Sigmoid colon (tissue), 7 donors: ENCODE results near the gene KLF1. TPM values are rescaled to one million over a fixed set of nuclear protein-coding genes. Genes with fewer than 3 reads are reported as not detected.
A peak's percentile ranks its signal among the peaks of the same experiment; 100 is the strongest.
"Not testable (repeated sequence)": the region's sequence is repeated elsewhere in the genome, so short reads cannot be mapped to it uniquely, and the experiment has no call there.

Experiments
- DNase-seq: peaks from one replicate; pipeline ENCODE4 v3.0.0-alpha.2; 2019
- H3K27ac ChIP-seq, 4 donors: fragments of 200-600 bp; sonication (generic); one replicate each; pipeline ENCODE4 v1.5.1; 2016 to 2019; ENCODE audit warnings: mild to moderate bottlenecking in 1 of 4
- H3K27me3 ChIP-seq, 3 donors: fragments of 200-600 bp; sonication (generic); one replicate each; pipeline ENCODE4 v1.5.1; 2019; ENCODE audit warnings: mild to moderate bottlenecking in 1 of 3
- H3K36me3 ChIP-seq, 4 donors: fragments of 200-600 bp; sonication (generic); one replicate each; pipeline ENCODE4 v1.5.1; 2016 to 2019
- H3K4me1 ChIP-seq, 4 donors: fragments of 200-600 bp; sonication (generic); one replicate each; pipeline ENCODE4 v1.5.1; 2017 to 2019
- H3K4me3 ChIP-seq, 4 donors: fragments of 200-600 bp; sonication (generic); one replicate each; pipeline ENCODE4 v1.5.1; 2017 to 2019; ENCODE audit warnings: mild to moderate bottlenecking in 2 of 4, moderate library complexity in 1 of 4
- H3K9me3 ChIP-seq, 4 donors: fragments of 200-600 bp in 3 of 4; sonication (generic) in 3 of 4; one replicate each; pipeline versions ENCODE4 v1.5.1 to v1.6.1; 2013 to 2019
- CTCF ChIP-seq, 4 experiments: fragments of 450-650 bp in 3 of 4; fragments of 200-600 bp in 1 of 4; IDR thresholded peaks; one replicate each; pipeline ENCODE4 v1.5.1; 2016 to 2019; ENCODE audit warnings: antibody characterized with exemption in 4 of 4, mild to moderate bottlenecking in 3 of 4, moderate library complexity in 2 of 4
- EP300 ChIP-seq, 4 donors: sonication (generic); formaldehyde crosslinking; IDR thresholded peaks; one replicate each; pipeline ENCODE4 v1.6.1; 2017; ENCODE audit warnings: antibody characterized with exemption in 4 of 4
- POLR2A ChIP-seq, 2 donors: fragments of 450-650 bp; IDR thresholded peaks; one replicate each; pipeline ENCODE4 v1.6.1; 2016; ENCODE audit warnings: antibody characterized with exemption in 2 of 2, mild to moderate bottlenecking in 2 of 2, moderate library complexity in 2 of 2
- POLR2AphosphoS5 ChIP-seq, 4 donors: sonication (generic); formaldehyde crosslinking; IDR thresholded peaks; one replicate each; pipeline ENCODE4 v1.6.1; 2017; ENCODE audit warnings: antibody characterized with exemption in 4 of 4
- WGBS, 2 donors: extraction: QIAGEN DNeasy Blood & Tissue Kit; methylation state at CpG; one replicate each; pipeline ENCODE4 v1.1.7; 2013; 5-methylcytosine and 5-hydroxymethylcytosine counted together
- intact Hi-C: fragments of 100-400 bp; cut with DNase I; formaldehyde crosslinking; loops from one replicate; pipeline ENCODE4 v1.15.1; 2023
- polyA plus RNA-seq, 3 donors: library from polyadenylated mRNA; stranded (reverse); fragments of 200-250 nt; gene quantifications; one replicate each; pipeline ENCODE4 v1.2.3, GENCODE V29; 2013
- total RNA-seq, 4 donors: library from RNA; depleted of rRNA; stranded (reverse); fragments of >200 nt; gene quantifications; one replicate each; pipeline ENCODE4 v1.1.0, GENCODE V29; 2016
- donor health status: healthy with polysubstance abuse.
- donor health status: Bipolar disorder and iron deficiency.
- donor health status: healthy.

The KLF1 gene
- total and polyA plus RNA-seq, 7 donors: 0.10 TPM; not detected in 6

GRCh38 chr19:12921047-12921446 lies 34.0 kb upstream of the KLF1 start:
- Histone ChIP-seq H3K4me1 (peaks cover 0 to 4% (median 3%) of the 10 kb centered on the region in 4 donors), H3K27ac (no peak overlapping the region), H3K36me3 (peaks cover 14 to 39% (median 35%) of the 10 kb centered on the region in 4 donors)

DNA sequence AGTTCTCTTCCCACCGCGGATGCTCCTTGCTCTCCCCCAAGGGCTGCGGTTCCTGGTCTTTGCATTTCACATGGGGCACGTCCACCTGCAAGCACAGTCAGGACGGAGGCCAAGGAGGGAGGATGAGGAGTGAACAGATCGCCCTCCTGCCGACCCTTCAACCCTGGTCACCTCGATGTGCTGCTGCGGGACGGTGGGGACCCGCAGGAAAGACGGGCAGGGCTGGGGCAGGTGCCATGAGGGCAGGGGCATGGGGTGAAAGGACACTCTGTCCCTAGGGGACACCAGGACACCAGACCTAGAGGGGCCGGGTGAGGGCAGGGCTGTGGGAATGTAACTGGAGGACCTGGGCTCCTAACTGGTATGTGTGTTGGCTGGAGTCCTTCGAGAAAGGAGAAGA lies 31.3 kb upstream of the KLF1 start:
- Histone ChIP-seq H3K4me1 (peaks cover 4 to 16% (median 15%) of the 10 kb centered on the region in 4 donors), H3K27me3 (no peaks in the 10 kb centered on the region), H3K4me3 (no peak overlapping the region), H3K36me3 (peaks cover 0 to 11% (median 10%) of the 10 kb centered on the region in 4 donors), H3K27ac (no peak overlapping the region), H3K9me3 (no peaks in the 10 kb centered on the region)
- 95 to 96% methylated on average over 14 of the region's 14 CpGs for WGBS, 2 donors
- intact Hi-C loops: no loop called here
- TF ChIP-seq POLR2AphosphoS5 (IDR thresholded peaks at IDR 0.05): no peak
- no peak for TF ChIP-seq POLR2A (IDR thresholded peaks at IDR 0.05)
- no peak for TF ChIP-seq EP300 (IDR thresholded peaks at IDR 0.05)
- no peak for TF ChIP-seq CTCF (IDR thresholded peaks at IDR 0.05)
- no peak for DNase-seq

More at GRCh38 chr19:12921047-12921446, 34.0 kb upstream of the KLF1 start:
- no peak for TF ChIP-seq CTCF (IDR thresholded peaks at IDR 0.05)
- TF ChIP-seq POLR2AphosphoS5 (IDR thresholded peaks at IDR 0.05): no peak
- no peak for TF ChIP-seq POLR2A (IDR thresholded peaks at IDR 0.05)
- TF ChIP-seq EP300 (IDR thresholded peaks at IDR 0.05): no peak
- H3K9me3 ChIP-seq: no peaks in the 10 kb centered on the region
- no peaks in the 10 kb centered on the region for H3K27me3 ChIP-seq
- no peak overlapping the region for H3K4me3 ChIP-seq
- intact Hi-C loops: no loop called here
- no peak for DNase-seq
- 12 to 58% methylated on average over 3 of the region's 3 CpGs for WGBS, 2 donors

DNA sequence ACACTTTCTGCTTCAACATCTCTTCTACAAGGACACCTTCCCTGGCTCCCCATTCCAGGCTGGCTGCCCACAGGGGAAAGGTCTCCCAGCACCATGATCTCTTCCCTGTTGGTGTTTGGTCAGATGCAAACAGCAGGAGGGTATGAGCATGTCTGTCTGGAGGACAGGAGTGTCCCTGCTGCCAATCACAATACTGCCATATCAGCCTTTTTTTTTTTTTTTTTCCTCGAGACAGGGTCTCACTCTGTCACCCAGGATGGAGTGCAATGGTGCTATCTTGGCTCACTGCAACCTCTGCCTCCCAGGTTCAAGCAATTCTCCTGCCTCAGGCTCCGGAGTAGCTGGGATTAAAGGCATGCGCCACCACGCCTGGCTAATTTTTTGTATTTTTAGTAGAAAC lies 28.9 kb upstream of the KLF1 start:
- H3K9me3 ChIP-seq, H3K36me3 ChIP-seq, H3K27ac ChIP-seq, H3K4me3 ChIP-seq, H3K27me3 ChIP-seq, DNase-seq, intact Hi-C loops: not testable (repeated sequence)
- peaks cover 4 to 31% (median 26%) of the 10 kb centered on the region in 4 donors for H3K4me1 ChIP-seq
- 75 to 92% methylated on average over 4 of the region's 4 CpGs for WGBS, 2 donors

GRCh38 chr19:12913851-12914690 lies 27.1 kb upstream of the KLF1 start:
- intact Hi-C loops: no loop called here

More at GRCh38 chr19:12913851-12914690, 27.1 kb upstream of the KLF1 start:
- Histone ChIP-seq H3K27me3 (no peaks in the 10 kb centered on the region), H3K4me1 (peaks cover 4 to 31% (median 24%) of the 10 kb centered on the region in 4 donors), H3K27ac (peak overlapping the region; percentile 82 to 87 (median 85)), H3K4me3 (peak overlapping the region in 1 of 4 donors; percentile 9), H3K36me3 (no peaks in the 10 kb centered on the region), H3K9me3 (no peaks in the 10 kb centered on the region)
- peak; percentile 74 for DNase-seq
- TF ChIP-seq POLR2A (IDR thresholded peaks at IDR 0.05): no peak
- no peak for TF ChIP-seq EP300 (IDR thresholded peaks at IDR 0.05)
- TF ChIP-seq CTCF (IDR thresholded peaks at IDR 0.05): no peak
- TF ChIP-seq POLR2AphosphoS5 (IDR thresholded peaks at IDR 0.05): no peak
- 49 to 77% methylated on average over 12 of the region's 12 CpGs for whole genome bisulfite sequencing, 2 donors
